SK-N-SH treated with all-trans-retinoic acid at 6 μM for 48 hours (cell line): ENCODE measurements around the gene SGO1.

ENCODE experiments used
- ATAC-seq: fragments of 200-7000 bp; cut with Tn5 transposase; 3 replicates; pipeline ENCODE4 v1.9.1; 2020; ENCODE audit warnings: mild to moderate bottlenecking, moderate library complexity
- ARNTL ChIP-seq: fragments of 450-650 bp; formaldehyde crosslinking; IDR thresholded peaks from 2 replicates; pipeline ENCODE4 v1.5.0; 2020; ENCODE audit warnings: low read depth, mild to moderate bottlenecking, moderate library complexity, borderline replicate concordance
- BACH2 ChIP-seq: fragments of 250-450 bp; sonication (Bioruptor Pico); IDR thresholded peaks from 2 replicates; pipeline ENCODE4 v1.9.0; 2021; ENCODE audit warnings: mild to moderate bottlenecking, borderline replicate concordance
- CREB5 ChIP-seq: fragments of 250-450 bp; sonication (Bioruptor Pico); IDR thresholded peaks from 2 replicates; pipeline ENCODE4 v1.5.1; 2020; ENCODE audit warnings: low read depth, mild to moderate bottlenecking, moderate library complexity
- CSDC2 ChIP-seq: fragments of 250-450 bp; sonication (Bioruptor Pico); IDR thresholded peaks from 2 replicates; pipeline ENCODE4 v1.5.0; 2020; ENCODE audit warnings: mild to moderate bottlenecking, moderate library complexity
- CSRNP3 ChIP-seq: fragments of 250-450 bp; sonication (Bioruptor Pico); IDR thresholded peaks from 2 replicates; pipeline ENCODE4 v1.5.1; 2021; ENCODE audit warnings: mild to moderate bottlenecking, moderate library complexity
- GLIS3 ChIP-seq: fragments of 250-450 bp; sonication (Bioruptor Pico); IDR thresholded peaks from 2 replicates; pipeline ENCODE4 v1.5.0; 2020; ENCODE audit warnings: mild to moderate bottlenecking, moderate library complexity
- ISL1 ChIP-seq: fragments of 250-450 bp; sonication (Bioruptor Pico); IDR thresholded peaks from 2 replicates; pipeline ENCODE4 v2.1.2; 2022; ENCODE audit warnings: mild to moderate bottlenecking, moderate library complexity
- PATZ1 ChIP-seq: fragments of 250-450 bp; sonication (Bioruptor Pico); IDR thresholded peaks from 2 replicates; pipeline ENCODE4 v1.8.0; 2020; ENCODE audit warnings: mild to moderate bottlenecking, moderate library complexity, borderline replicate concordance
- POU6F1 ChIP-seq: fragments of 250-450 bp; sonication (Bioruptor Pico); IDR thresholded peaks from 2 replicates; pipeline ENCODE4 v1.8.0; 2021; ENCODE audit warnings: low read depth, mild to moderate bottlenecking, moderate library complexity, borderline replicate concordance
- PPARA ChIP-seq: fragments of 250-450 bp; sonication (Bioruptor Pico); IDR thresholded peaks from 2 replicates; pipeline ENCODE4 v1.5.0; 2020; ENCODE audit warnings: mild to moderate bottlenecking, borderline replicate concordance
- RARB ChIP-seq: fragments of 250-450 bp; sonication (Bioruptor Pico); IDR thresholded peaks from 2 replicates; pipeline ENCODE4 v1.8.0; 2021; ENCODE audit warnings: mild to moderate bottlenecking, moderate library complexity
- SNAI2 ChIP-seq: fragments of 250-450 bp; sonication (Bioruptor Pico); IDR thresholded peaks from 2 replicates; pipeline ENCODE4 v1.5.0; 2020; ENCODE audit warnings: mild to moderate bottlenecking, moderate library complexity
- TCF4 ChIP-seq: fragments of 250-450 bp; sonication (Bioruptor Pico); IDR thresholded peaks from 2 replicates; pipeline ENCODE4 v1.8.0; 2021; ENCODE audit warnings: mild to moderate bottlenecking, moderate library complexity, borderline replicate concordance
- TOX ChIP-seq: fragments of 250-450 bp; sonication (Bioruptor Pico); IDR thresholded peaks from 2 replicates; pipeline ENCODE4 v1.8.0; 2021; ENCODE audit warnings: mild to moderate bottlenecking, moderate library complexity, borderline replicate concordance
- TSHZ2 ChIP-seq: fragments of 250-450 bp; sonication (Bioruptor Pico); IDR thresholded peaks from 2 replicates; pipeline ENCODE4 v1.5.0; 2020; ENCODE audit warnings: mild to moderate bottlenecking, moderate library complexity
- ZC3H10 ChIP-seq: fragments of 250-450 bp; sonication (Bioruptor Pico); IDR thresholded peaks from 2 replicates; pipeline ENCODE4 v1.5.1; 2021; ENCODE audit warnings: mild to moderate bottlenecking, moderate library complexity
- ZFP3 ChIP-seq: fragments of 250-450 bp; sonication (Bioruptor Pico); IDR thresholded peaks from 2 replicates; pipeline ENCODE4 v1.5.0; 2020; ENCODE audit warnings: mild to moderate bottlenecking, moderate library complexity
- ZFP30 ChIP-seq: fragments of 450-650 bp; formaldehyde crosslinking; IDR thresholded peaks from 2 replicates; pipeline ENCODE4 v1.5.0; 2022; ENCODE audit warnings: mild to moderate bottlenecking, moderate library complexity
- ZNF565 ChIP-seq: fragments of 450-650 bp; formaldehyde crosslinking; conservative IDR thresholded peaks from 2 replicates; pipeline ENCODE4 v1.5.0; 2020; ENCODE audit warnings: low read depth, mild to moderate bottlenecking, moderate library complexity
- ZNF70 ChIP-seq: fragments of 450-650 bp; formaldehyde crosslinking; IDR thresholded peaks from 2 replicates; pipeline ENCODE4 v1.5.0; 2020; ENCODE audit warnings: mild to moderate bottlenecking, moderate library complexity
- ZNF8 ChIP-seq: fragments of 450-650 bp; formaldehyde crosslinking; IDR thresholded peaks from 2 replicates; pipeline ENCODE4 v1.5.0; 2020; ENCODE audit warnings: mild to moderate bottlenecking, moderate library complexity

Gene SGO1

GRCh38 chr3:20140881-20141280 is 45.1 kb downstream of the SGO1 start:
- TF ChIP-seq TOX, result no peak
- no peak for TF ChIP-seq ZFP3 (CRISPR knock-in tag)
- no peak for TF ChIP-seq TSHZ2 (CRISPR knock-in tag)
- TF ChIP-seq ZNF8 (CRISPR knock-in tag), result no peak
- TF ChIP-seq PATZ1 (CRISPR knock-in tag), result no peak
- no peak for TF ChIP-seq BACH2 (CRISPR knock-in tag)
- no peak for TF ChIP-seq ZNF565 (CRISPR knock-in tag)
- TF ChIP-seq PPARA (CRISPR knock-in tag), result no peak
- no peak for TF ChIP-seq ARNTL (CRISPR knock-in tag)
- no peak for TF ChIP-seq CSDC2 (CRISPR knock-in tag)
- no peak for TF ChIP-seq TCF4
- TF ChIP-seq SNAI2, result no peak
- no peak for TF ChIP-seq CREB5 (CRISPR knock-in tag)
- no peak for TF ChIP-seq RARB (CRISPR knock-in tag)
- TF ChIP-seq GLIS3 (CRISPR knock-in tag), result no peak
- no peak for TF ChIP-seq ZNF70 (CRISPR knock-in tag)
- no peak for TF ChIP-seq ZC3H10 (CRISPR knock-in tag)
- TF ChIP-seq CSRNP3 (CRISPR knock-in tag), result no peak
- TF ChIP-seq ZFP30 (CRISPR knock-in tag), result no peak
- no peak for TF ChIP-seq POU6F1 (CRISPR knock-in tag)
- no peak for ATAC-seq

GRCh38 chr3:20137647-20138046 is 48.4 kb downstream of the SGO1 start:
- TF ChIP-seq ZFP3 (CRISPR knock-in tag) (no peak), TOX (no peak), SNAI2 (no peak), ARNTL (CRISPR knock-in tag) (no peak), ZC3H10 (CRISPR knock-in tag) (no peak), PATZ1 (CRISPR knock-in tag) (no peak), ISL1 (no peak), GLIS3 (CRISPR knock-in tag) (no peak), RARB (CRISPR knock-in tag) (no peak)
- ATAC-seq, result no peak
